Activated T-helper 1 cell treated with anti-CD3 and anti-CD28 coated beads, Interleukin-2, amount 50 U/mL, for 16 hours (primary cell): ENCODE results near the gene RSPH10B2.
A peak's percentile ranks its signal among the peaks of the same experiment; 100 is the strongest.
"Not testable (repeated sequence)": the region's sequence is repeated elsewhere in the genome, so short reads cannot be mapped to it uniquely, and the experiment has no call there.

ENCODE experiments used
- DNase-seq, 2 donors: peaks; one replicate each; pipeline ENCODE4 v3.0.0-alpha.2; 2020; ENCODE audit warnings: low read depth in 1 of 2, low spot score in 1 of 2

Gene RSPH10B2

DNA sequence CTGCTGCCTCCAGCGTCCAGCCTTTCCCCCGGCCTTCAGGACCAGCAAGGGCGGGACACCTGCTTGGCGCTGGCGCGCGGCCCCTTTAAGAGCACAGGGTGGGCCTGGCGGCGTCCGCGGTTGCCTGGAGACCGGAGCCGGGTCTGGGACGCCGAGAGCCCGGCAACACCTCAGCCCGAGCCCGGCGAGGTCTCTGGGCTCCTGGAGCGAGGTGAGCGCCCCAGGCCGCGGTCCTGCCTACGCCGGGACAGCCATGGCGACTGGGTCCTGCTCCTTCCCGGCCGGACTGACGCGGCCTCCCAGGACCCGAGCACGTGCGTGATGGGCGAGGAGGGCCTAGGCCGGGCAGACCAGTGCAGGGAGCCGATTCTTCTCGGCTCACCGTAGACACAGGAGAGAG lies at the start of gene RSPH10B2:
RSPH10B2 (plus strand) TSS at position 140 of the 400 bp plus-strand sequence. CDS start 3,575 bp downstream, outside the sequence.
- not testable (repeated sequence) for DNase-seq

DNA sequence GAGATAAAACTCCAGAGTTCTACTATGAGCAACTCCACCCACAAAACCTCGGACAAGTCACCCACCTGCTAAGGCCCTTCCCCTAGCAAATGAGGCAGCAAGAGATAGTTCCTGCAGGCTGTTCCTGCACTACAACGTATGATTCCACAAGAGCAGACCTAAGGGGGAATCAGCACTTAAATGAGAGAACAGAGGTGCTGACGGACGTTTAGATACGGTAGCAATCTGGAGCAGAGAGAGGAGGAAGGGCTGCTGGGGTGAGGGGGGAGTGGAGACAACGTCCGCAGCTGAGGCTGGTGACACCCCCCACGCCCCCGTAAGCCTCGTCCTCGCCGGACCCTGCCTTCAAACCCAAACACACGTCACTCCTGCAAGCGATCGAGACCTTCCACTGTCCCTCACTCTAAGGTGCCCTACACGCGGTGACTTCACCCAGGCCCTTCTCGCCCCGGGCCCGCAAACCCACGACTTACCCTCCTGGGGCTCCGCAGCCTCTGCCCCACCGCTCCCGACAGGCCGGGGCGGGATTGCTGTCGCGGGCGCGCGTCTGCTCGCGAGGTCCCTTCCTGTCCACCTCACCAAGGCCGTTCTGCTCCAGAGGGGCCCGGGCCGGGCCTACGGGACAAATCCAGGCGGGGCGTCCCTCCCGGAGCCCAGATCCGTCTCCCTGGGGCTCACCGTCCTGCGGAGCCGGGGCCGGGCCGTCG lies 47.8 kb upstream of the RSPH10B2 start:
- peak in 1 of 2 donors; percentile 7 for DNase-seq

DNA sequence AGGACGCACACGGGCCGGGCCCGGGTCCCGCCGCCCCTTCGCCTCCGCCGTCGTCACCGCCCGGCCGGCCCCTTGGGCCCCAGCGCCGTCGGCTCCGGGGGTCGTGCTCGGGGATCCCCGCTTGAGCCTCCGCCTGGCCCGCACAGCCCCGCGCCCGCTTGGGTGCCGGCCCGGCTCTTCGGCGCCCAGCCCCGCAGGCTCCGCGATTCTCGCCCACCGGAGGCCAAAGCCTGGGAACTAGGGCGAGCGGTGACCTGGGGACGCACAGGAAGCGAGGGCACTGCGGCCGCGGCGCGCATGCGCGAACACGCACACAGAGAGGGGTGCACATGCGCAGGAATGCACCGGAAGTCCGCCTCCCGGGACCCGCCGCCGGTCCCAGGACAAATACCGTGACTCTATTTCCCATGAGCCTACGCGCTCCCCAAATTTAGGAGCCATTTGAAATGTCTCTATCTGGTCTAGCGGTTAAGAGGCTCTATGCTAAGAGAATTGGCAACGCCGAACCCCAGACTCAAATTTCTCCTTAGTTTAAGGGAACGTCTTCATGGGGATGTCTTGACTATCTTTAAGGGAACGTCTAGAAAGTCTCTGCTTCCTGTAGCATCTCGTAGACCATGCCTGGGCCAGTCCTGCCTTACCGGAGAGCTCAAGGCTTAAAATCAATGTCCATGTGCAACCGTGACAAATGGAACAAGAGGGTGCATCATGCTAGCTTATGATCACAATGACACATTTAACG lies 47.1 kb upstream of the RSPH10B2 start, which contains the start of gene ZNF12:
ZNF12 (minus strand) TSS at position 282 of the 742 bp plus-strand sequence. CDS start 1,774 bp downstream, outside the sequence.
- peak; percentile 89 to 92 for DNase-seq

GRCh38 chr7:6708304-6708703 lies 45.6 kb upstream of the RSPH10B2 start:
- DNase-seq: no peak

DNA sequence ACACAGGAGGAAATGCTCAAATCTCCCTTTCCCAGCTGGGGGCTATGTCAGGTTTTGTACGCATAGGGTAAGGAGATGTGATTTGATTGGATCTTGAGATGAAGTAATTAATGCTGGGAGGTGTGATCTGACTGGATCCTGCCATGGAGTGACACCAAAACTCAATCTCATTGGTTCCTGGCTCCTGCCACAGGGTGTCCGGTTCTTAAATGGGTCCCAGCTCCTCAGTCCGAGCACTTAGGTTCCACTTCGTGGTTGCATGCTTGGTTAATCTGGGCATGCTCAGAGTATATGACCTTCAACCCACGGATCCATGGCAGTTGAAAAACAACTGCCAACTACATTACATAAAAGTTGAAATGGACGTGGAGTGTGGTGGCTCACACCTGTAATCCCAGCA lies 44.1 kb upstream of the RSPH10B2 start:
- DNase-seq: no peak

DNA sequence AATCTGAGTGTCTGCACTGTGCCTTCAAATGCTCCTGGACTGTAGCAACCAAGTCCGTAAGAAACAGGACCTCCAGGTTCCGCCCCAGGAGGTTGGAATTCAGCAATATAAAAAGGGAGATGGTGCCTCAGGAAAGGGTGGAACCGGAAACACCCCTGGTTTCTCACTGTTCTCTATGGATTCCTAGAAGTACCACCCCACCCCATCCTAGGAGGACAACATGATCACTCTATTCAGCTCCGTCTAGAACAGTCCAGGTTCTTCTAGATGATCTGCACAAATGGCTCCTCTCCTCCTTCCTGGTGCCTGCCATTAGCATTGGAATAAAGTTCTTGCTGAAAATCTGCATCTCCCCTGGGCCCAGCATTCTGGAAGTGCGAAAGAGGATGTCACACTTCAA lies 39.5 kb upstream of the RSPH10B2 start:
- DNase-seq: no peak

DNA sequence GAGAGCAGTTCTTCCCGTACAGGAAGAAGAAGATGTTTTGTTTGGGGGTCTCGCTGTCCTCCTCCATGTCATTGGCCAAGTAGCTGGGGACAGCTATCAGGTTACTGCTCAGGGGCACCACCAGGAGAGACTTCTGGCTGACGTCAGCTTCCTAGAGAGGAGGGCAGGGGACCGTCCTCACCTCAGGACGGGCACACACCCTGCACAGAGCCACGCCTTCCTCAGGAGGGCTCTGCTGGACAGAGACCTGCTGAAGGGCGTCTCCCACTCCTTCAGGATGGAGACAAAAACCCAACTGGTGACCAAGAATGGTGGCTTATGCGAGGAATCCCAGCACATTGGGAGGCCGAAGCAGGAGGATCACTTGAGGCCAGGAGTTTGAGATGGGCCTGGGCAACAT lies 38.0 kb upstream of the RSPH10B2 start:
- not testable (repeated sequence) for DNase-seq

DNA sequence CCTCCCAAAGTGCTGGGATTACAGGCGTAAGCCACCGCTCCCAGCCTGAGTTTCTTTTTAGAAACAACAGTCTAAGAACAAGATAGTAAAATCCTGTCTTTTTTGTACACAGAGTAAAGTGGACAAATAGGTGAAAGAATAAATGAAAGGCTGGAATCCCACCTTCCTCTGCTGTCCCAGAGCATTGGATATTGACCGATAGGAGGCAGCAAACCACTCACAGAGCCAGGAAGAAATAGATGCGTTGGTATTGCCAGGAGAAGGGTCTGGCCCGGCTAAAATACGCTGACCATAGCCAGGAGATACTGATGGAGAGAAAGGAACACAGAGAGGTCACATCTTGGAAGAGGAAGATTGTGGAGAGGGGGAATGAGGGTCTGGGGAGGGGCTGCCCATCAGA lies 35.8 kb upstream of the RSPH10B2 start:
- no peak for DNase-seq

DNA sequence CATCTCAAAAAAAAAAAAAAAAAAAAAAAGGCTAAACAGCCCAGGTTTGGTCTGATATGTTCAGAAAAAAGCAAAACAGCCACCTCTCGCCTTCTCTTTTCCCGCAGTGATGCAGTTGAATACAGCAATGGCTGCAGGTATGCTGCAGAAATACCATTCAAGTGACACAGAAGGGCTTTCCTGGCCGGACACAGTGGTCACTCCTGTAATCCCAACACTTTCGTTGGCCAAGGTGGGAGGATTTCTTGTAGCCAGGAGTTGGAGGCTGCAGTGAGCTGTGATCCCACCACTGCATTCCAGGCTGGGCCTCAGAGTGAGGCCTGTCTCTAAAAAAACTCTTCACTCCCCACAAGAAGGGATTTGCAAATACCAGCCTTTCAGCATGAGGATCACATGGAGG lies 29.6 kb upstream of the RSPH10B2 start:
- DNase-seq: not testable (repeated sequence)

GRCh38 chr7:6725003-6725402 lies 28.9 kb upstream of the RSPH10B2 start:
- DNase-seq: no peak

DNA sequence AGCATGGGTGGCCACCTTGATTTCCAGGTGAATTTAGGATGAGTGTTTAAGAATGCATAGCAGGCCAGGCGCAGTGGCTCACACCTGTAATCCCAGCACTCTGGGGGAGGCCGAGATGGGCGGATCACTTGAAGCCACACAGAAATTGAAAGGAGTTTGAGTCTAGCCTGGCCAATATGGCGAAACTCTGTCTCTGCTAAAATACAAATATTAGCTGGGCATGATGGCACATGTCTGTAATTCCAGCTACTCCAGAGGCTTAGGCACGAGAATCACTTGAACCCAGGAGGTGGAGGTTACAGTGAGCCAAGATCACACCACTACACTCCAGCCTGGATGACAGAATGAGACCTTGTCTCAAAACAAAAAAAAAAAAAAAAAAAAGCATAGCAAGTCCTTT lies 27.6 kb upstream of the RSPH10B2 start:
- DNase-seq: not testable (repeated sequence)

GRCh38 chr7:6727663-6728062 lies 26.2 kb upstream of the RSPH10B2 start:
- DNase-seq: no peak

- not testable (repeated sequence) for DNase-seq
Measured at GRCh38 chr7:6728893-6729491, 24.9 kb upstream of the RSPH10B2 start.

DNA sequence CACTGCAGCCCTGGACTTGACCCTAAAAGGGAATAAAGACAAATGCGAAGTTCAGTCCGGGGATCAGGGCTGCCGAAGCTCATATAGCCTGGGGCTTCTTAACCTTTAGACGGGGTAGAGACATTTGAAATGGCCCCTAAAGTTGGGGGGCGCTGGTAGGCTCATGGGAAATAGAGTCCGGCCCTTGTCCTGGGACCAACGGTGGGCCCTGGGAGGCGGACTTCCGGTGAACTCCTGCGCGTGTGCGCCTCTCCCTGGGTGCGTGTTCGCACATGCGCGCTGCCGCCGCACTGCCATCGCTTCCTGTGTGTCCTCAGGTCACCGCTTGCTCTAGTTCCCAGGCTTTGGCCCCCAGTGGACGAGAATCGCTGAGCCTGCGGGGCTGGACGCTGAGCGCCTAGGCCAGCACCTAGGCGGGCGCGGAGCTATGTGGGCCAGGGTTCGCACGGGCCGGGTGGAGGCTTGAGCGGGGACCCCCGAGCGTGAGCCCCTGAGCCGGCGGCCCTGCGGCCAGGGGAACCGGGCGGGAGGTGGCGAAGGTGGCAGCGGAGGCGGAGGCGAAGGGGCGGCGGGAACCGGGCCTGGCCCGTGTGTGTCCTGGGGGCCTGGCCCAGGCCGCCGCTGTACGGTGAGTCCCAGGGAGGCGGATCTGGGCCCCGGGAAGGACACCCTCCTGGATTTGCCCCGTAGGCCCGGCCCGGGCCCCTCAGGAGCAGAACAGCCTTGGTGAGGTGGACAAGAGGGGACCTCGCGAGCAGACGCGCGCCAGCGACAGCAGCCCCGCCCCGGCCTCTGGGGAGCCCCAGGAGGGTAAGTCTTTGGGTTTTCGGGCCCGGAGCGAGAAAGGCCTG lies 24.2 kb upstream of the RSPH10B2 start:
- DNase-seq: peak; percentile 63 to 66

DNA sequence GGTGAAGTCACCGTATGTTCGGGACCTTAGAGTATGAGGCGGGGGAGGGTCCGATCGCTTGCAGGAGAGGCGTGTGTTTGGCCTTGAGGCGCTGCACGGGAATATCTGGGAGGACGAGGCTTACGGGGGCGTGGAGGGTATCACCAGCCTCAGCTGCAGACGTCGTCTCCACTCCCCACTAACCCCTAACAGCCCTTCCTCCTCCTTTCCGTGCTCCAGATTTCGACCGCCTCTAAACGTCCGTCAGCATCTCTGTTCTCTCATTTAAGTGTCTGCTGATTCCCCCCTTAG lies 23.6 kb upstream of the RSPH10B2 start:
- DNase-seq: no peak

- DNase-seq: not testable (repeated sequence)
Measured at GRCh38 chr7:6738415-6738814, 15.5 kb upstream of the RSPH10B2 start.

GRCh38 chr7:6744410-6745100 lies 9.3 kb upstream of the RSPH10B2 start:
- DNase-seq: not testable (repeated sequence)

- not testable (repeated sequence) for DNase-seq
Measured at GRCh38 chr7:6749335-6749734, 4.6 kb upstream of the RSPH10B2 start.

DNA sequence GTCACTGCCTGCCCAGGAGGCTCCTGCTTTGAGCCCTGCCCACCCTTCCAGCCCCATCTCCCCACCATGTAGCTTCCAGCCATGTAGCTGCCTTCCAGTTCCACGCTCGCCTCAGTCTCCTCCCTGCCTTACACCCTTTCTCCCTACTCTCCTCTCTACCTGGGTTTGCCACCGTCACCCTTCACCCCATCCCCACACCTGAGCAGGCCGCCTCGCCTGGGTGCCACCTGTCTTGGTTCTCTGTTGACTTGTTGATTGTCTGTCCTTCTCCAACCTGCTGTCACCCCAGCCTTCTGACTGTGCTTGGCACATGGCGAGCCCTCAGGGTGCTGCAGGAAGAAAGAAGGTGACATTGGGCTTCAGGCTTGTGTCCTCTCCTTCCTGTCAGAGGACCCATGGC lies 3.7 kb upstream of the RSPH10B2 start:
- DNase-seq: not testable (repeated sequence)

DNA sequence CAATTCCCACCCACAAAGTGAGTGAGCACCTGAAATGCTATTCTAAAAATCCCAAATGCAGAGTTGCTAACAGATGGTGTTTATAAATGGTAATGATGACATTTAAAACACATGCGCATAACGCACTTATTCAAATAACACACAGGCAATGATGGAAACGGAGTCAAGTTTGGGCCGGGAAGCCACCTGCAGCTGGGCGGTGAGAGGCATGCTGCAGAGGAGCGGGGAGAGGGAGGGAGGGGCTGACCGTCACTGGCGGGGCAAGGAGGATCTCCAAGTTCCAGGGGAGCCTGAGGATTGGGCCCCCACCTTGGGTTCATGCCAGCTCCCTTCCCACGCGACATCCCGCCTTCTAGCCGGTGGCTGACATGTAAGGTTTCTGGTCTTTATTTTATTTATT lies 7.3 kb downstream of the RSPH10B2 start:
- not testable (repeated sequence) for DNase-seq

GRCh38 chr7:6781581-6781980 lies 27.7 kb downstream of the RSPH10B2 start:
- not testable (repeated sequence) for DNase-seq
